HTR-8/SVneo (cell line): ENCODE results near the gene GAS7.
"Not testable (repeated sequence)": the region's sequence is repeated elsewhere in the genome, so short reads cannot be mapped to it uniquely, and the experiment has no call there.

Source experiments
- DNase-seq: peaks from one replicate; pipeline ENCODE4 v3.0.0; 2011; ENCODE audit warnings: low spot score, mixed read lengths; ENCODE audit not compliant: insufficient read length
- FAIRE-seq: peaks from 2 replicates; lab custom pipeline; 2011; peaks lifted over from hg19 to GRCh38; lab: Jason Lieb, UNC

The GAS7 gene

DNA sequence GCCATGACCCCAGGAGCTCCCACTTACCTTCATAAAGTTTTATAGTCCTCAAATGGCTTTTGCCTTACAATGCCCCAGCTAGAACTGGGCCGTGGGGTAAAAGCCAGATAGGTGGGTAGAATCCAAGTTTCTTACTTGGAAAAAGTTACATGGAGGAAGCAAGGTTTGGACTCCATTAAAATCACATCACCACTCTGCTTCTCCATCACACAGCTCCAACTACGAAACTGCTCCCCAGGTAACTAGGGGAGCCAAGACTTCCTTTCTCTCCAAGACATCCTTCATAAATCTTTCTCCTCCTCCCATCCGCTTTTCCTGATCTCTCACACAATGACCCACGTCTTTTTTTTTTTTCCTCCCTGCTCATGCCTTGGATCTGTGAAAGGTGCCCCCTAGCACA lies 162.5 kb downstream of the GAS7 start:
- no peak for DNase-seq
- FAIRE-seq: no peak

GRCh38 chr17:10034719-10035475 lies 163.5 kb downstream of the GAS7 start:
- DNase-seq (no peak), FAIRE-seq (no peak)

DNA sequence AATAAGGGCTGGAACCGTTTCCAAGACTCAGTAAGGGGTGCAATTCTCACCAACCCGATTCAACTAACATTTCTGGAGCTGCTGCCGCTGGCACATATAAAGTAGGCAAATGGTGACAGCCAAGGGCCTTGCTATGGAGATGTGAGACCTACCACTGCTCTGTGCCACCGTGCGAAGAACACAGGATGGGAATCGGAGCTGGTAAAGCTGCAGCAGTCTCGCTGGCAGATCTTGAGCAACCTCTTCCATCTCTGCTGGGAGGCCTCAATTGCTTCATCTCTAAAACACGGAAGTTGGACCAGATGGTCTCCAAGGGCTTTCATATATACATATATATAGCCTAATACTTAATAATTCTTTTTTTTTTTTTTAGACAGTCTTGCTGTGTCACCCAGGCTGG lies 164.4 kb downstream of the GAS7 start:
- DNase-seq: no peak
- FAIRE-seq: no peak

- DNase-seq (no peak), FAIRE-seq (no peak)
Measured at GRCh38 chr17:10033449-10033848, 165.0 kb downstream of the GAS7 start.

DNA sequence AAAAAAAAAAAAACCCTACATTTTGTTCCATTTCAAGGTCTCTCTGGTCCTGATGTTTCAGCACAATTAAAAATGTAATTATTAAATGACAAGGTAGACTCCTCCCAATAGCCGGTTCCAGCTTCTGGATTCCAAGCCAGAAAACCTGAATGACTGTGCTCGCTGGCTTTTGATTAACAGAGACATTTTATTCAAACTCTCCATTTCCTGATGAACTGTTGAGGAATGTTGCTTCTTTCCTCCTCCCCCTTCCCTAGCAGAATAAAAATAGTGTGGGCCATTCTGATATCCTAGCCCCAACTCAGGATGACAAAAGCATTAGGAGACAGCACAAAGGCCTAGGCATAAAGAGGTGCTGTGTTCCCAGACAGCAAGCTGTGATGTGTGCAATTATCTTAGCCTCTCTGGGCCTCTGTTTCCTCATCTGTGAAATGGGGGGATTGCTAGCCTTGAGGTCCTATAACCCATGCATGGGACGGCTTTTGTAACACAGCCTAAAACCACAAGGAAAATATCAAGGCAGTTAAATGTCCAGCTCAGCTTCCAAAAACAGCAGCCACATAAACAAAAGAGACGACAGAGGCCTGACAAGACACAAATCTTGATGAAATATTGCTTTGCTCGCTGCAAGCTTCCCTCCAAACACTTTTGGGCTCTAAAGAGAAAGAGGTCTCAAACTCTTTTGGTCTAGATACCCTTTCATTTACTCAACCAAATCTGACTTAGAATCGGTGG lies 166.1 kb downstream of the GAS7 start:
- FAIRE-seq (no peak), DNase-seq (no peak)

DNA sequence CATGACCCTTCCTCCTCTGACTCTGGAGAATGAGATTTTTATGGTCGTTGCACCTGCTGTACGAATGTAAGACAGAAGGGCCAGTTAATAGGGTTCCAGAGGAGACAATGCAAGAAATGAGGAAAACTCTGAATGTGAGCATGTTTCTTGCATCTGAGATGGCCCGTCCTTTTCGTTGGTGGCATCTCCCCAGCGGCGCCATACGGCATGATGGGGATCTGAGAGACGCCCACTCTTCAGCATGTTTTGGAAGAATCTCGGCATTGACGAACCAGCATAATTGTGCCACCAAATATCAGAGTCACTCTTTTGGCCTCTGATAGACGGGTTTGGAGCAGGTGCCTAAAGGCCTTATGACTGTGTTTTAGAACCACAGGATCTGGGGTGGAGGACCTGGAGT lies 166.8 kb downstream of the GAS7 start:
- DNase-seq: no peak
- FAIRE-seq: no peak

- DNase-seq: no peak
- no peak for FAIRE-seq
Measured at GRCh38 chr17:10031127-10031526, 167.3 kb downstream of the GAS7 start.

- FAIRE-seq (no peak), DNase-seq (no peak)
Measured at GRCh38 chr17:10029129-10029528, 169.3 kb downstream of the GAS7 start.

GRCh38 chr17:10025976-10026901 lies 172.2 kb downstream of the GAS7 start:
- no peak for DNase-seq
- FAIRE-seq: no peak

- no peak for FAIRE-seq
Measured at GRCh38 chr17:10025224-10025623, 173.2 kb downstream of the GAS7 start.

DNA sequence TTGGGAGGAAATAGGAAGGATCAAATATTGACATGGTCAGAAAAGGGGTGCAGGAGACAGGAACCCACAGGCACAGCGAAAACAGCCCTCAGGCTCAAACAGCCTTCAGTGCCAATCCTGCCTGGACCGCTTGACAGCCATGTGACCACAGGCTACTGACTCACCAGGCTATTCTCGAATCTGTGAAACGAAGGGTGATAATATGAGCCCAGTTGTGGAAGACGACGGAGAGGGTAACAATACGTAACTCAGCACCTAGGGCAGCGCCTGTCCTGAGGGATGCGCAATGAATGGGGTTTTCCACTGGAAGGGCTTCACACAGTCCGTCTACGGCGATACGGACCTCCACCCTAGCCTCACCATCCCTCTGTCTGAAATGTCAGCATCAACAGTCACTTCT lies 176.0 kb downstream of the GAS7 start:
- FAIRE-seq (no peak), DNase-seq (no peak)

More at GRCh38 chr17:10025224-10025623, 173.2 kb downstream of the GAS7 start:
- no peak for DNase-seq

DNA sequence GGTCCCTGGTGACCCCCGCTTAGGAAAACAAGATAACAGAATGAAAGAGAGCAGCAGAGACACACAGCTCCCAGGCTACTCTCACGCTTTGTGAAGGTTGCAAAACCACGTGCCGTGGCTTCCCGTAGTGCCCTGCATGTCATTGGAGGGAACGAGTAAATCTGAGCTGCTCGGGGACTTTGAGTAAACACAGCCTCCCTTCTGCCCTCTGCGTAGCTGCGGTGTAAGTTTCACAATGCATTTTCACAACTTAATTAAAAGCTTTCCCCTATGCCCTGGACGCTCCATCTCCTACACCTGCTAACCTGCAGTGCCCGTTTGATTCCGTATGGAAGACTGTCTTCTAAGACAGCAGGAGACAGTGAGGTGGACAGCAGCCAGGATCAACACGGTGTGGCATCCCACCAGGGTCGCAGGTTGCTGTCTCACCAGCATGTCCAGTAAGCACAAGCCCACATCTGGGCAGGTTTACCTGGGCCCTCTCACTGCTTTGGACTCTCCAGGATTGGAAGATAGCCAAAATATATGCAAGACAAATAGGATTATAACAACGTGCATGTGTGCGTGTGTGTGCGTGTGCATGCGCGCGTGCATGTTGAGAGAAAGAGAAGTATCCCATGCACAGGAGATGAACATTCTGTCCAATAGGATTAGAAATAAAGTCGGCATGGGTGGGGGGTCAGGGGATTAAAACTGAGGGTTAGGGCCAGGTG lies 177.0 kb downstream of the GAS7 start:
- DNase-seq (no peak), FAIRE-seq (no peak)

DNA sequence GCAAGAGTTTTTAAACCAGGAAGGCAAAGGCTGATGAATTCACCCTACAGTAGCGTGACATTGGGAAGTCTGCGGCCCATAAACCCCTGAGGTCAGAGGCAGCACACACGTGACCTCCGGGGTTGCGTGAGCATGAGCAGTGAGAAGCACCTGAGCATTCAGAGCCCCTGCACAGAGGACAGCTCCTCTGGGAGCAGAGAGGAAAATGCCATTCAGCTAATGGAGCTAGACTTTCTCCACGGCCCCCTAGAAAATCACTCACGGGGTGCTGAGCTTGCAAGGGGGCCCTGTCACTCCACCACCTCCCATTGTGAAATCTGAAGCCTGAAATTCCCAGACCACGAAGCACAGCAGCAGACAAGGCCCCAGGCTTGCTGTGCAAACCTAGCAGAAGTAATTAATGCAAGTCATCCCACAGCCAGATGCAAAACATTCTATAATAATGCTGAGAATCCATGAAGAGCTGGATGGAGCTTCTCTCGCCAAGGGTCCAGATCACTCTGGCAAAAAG lies 178.4 kb downstream of the GAS7 start:
- DNase-seq (no peak), FAIRE-seq (no peak)

DNA sequence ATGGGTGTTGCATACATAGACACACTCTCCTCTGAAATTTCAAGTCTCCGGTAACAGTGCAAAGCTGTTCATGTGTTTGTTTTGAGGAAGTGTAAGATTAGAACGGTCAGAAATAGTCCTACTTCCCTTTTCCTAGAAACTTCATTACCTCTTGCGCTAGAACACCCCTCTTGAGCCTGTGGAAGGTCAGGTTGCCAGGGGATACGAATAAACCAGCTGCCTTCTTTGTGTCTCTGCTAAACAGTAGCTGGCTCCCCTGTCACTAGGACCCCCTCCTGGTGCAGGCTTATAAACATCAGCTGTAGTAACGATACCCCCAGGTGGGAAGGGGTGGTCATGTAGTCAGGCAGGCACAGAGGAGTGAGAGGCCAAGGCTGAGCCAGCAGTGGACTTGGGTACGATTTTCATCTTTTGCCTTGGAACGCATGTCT lies 179.9 kb downstream of the GAS7 start:
- DNase-seq: no peak
- no peak for FAIRE-seq

- not testable (repeated sequence) for FAIRE-seq, DNase-seq
Measured at GRCh38 chr17:10016958-10017570, 181.3 kb downstream of the GAS7 start.

DNA sequence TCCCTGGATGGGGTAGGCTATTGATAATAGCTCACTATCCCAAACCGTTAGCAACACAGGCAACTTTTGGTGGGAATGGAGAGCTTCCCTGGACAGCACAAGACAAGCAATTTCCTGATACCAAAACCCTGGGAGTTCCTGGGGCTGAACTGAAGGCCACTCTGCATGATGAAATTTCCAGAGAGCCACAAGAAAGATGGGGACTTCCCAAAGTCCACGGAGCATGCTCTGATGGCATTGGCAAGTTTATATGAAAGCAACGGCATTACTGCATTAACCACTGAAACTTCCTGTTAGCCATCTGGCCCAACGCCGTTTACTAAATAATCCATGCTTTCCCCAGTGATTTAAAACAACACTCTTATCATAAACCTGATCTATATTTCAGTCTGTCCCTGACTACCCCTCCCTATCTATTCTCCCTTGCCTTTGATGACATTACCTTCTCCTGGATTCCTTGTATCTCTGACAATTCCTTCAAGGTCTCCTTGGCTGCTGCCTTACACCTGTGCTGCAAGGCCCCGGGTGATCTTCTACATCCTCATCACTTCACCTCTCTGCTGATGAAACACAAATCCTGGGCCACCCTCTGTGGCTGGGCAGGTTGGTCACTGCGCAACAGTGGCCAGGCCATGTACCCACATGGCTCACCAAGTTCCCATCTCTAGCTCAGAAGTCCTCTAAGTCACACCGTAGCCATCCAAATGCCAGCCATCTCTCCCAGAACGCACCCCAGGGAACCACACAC lies 184.9 kb downstream of the GAS7 start:
- no peak for FAIRE-seq
- DNase-seq: no peak

DNA sequence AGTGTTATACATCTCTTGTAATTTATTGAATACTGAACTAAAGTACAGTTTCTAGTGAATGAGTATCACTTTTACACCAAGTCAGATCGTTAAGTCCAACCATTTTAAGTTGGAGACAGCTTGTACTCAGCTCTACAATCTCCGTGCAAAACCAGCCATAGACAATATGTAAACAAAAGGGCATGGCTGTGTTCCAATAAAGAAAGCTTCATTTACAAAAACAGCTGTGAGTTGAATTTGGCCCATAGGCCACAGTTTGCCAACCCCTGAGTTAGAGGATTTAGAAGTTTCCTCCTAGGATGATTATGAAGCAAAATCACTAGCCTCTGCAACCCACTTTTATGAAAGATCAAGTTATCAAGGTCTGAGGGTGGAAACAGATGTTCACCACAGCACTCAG lies 187.7 kb downstream of the GAS7 start:
- DNase-seq: no peak
- no peak for FAIRE-seq

DNA sequence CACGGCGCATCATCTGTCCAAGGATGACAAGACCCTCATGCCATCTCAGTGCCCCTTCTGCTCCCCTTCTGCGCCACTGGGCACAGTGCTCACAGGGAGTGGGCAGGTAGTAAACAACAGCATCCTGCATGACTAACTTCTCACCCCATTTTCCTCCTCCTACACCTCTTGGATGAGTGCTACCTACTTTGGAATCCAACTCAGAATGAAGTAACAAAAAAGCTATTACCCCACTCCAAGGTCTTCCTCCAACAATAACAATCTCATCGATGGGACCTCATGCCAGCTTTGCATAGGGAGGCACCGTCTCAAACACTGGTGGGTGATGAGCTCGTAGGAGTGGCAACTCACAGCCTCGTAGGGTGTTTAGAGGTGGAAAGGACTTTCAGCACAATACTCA lies 194.7 kb downstream of the GAS7 start:
- FAIRE-seq: no peak
- DNase-seq: no peak
